Muscle of arm (tissue), 12 donors: ENCODE results near the gene EHD1. TPM values are rescaled to one million over a fixed set of nuclear protein-coding genes. Genes with fewer than 3 reads are reported as not detected.

Experiments used
- DNase-seq: peaks from one replicate; pipeline ENCODE4 v3.0.0-alpha.2; 2013
- polyA plus RNA-seq, 12 donors: library from polyadenylated mRNA; unstranded; fragments of 120-200 nt; gene quantifications; one replicate each; pipeline ENCODE4 v1.2.1, GENCODE V29; 2013; ENCODE audit not compliant: insufficient read length in 12 of 12

The EHD1 gene
- polyA plus RNA-seq, 12 donors, result 64.6 to 363 (median 85.9) TPM

- DNase-seq, result no peak
Observed at GRCh38 chr11:64802370-64803157, 75.9 kb downstream of the EHD1 start.

Other genes starting within 250 kb of the EHD1 start
- gene NRXN2, start 155.4 kb downstream of the EHD1 start, polyA plus RNA-seq, result 10 to 100 TPM in 11 of 12 donors, not detected in 1; 14.4 to 40.7 (median 22.2) TPM
- gene RASGRP2, start 134.5 kb downstream of the EHD1 start, polyA plus RNA-seq, result 10 to 100 TPM in 11 of 12 donors, not detected in 1; 19.3 to 55.3 (median 36.2) TPM
- 100 to 1,000 TPM in 7 of 12 donors, 10 to 100 TPM in 4, not detected in 1; 68.9 to 405 (median 157) TPM for gene PYGM, start 118.6 kb downstream of the EHD1 start, polyA plus RNA-seq
- 100 to 1,000 TPM in 11 of 12 donors, not detected in 1; 174 to 428 (median 247) TPM for gene SF1, start 100.1 kb downstream of the EHD1 start, polyA plus RNA-seq
- 10 to 100 TPM in 7 of 12 donors, 1 to 10 TPM in 4, not detected in 1; 6.5 to 23.7 (median 10.8) TPM for gene MAP4K2, start 75.4 kb downstream of the EHD1 start, polyA plus RNA-seq
- 10 to 100 TPM in 11 of 12 donors, not detected in 1; 15.8 to 56.3 (median 20.1) TPM for gene MEN1, start 68.1 kb downstream of the EHD1 start, polyA plus RNA-seq
- gene CDC42BPG, start 34.0 kb downstream of the EHD1 start, polyA plus RNA-seq, result 1 to 10 TPM in 5 of 12 donors, under 1 TPM in 6, not detected in 1; 0.40 to 8.6 (median 0.84) TPM
- 10 to 100 TPM in 6 of 12 donors, 1 to 10 TPM in 5, not detected in 1; 7.9 to 25.2 (median 10.0) TPM for gene ATG2A, start 38.6 kb upstream of the EHD1 start, polyA plus RNA-seq
- 10 to 100 TPM in 9 of 12 donors, 1 to 10 TPM in 2, not detected in 1; 9.6 to 14.2 (median 12.3) TPM for gene PPP2R5B, start 46.1 kb upstream of the EHD1 start, polyA plus RNA-seq
- under 1 TPM in 2 of 12 donors, not detected in 10; 0.30 to 0.39 TPM for gene GPHA2, start 57.3 kb upstream of the EHD1 start, polyA plus RNA-seq
- gene MAJIN, start 93.5 kb upstream of the EHD1 start, polyA plus RNA-seq, result not detected
- 1 to 10 TPM in 3 of 12 donors, under 1 TPM in 7, not detected in 2; 0.40 to 1.3 (median 0.79) TPM for gene BATF2, start 118.3 kb upstream of the EHD1 start, polyA plus RNA-seq
- 100 to 1,000 TPM in 1 of 12 donors, 10 to 100 TPM in 10, not detected in 1; 59.8 to 130 (median 72.3) TPM for gene ARL2, start 135.5 kb upstream of the EHD1 start, polyA plus RNA-seq
- 10 to 100 TPM in 11 of 12 donors, not detected in 1; 16.1 to 28.5 (median 20.4) TPM for gene SNX15, start 148.8 kb upstream of the EHD1 start, polyA plus RNA-seq
- 10 to 100 TPM in 6 of 12 donors, 1 to 10 TPM in 5, not detected in 1; 7.7 to 19.5 (median 10.4) TPM for gene SAC3D1, start 162.6 kb upstream of the EHD1 start, polyA plus RNA-seq
- 10 to 100 TPM in 2 of 12 donors, 1 to 10 TPM in 9, not detected in 1; 5.1 to 26.1 (median 7.8) TPM for gene NAALADL1, start 179.9 kb upstream of the EHD1 start, polyA plus RNA-seq
- gene CDCA5, start 205.4 kb upstream of the EHD1 start, polyA plus RNA-seq, result 10 to 100 TPM in 6 of 12 donors, 1 to 10 TPM in 5, not detected in 1; 7.1 to 15.8 (median 11.0) TPM
- gene ZFPL1, start 205.6 kb upstream of the EHD1 start, polyA plus RNA-seq, result 10 to 100 TPM in 11 of 12 donors, not detected in 1; 17.1 to 37.9 (median 21.0) TPM
- 100 to 1,000 TPM in 4 of 12 donors, 10 to 100 TPM in 7, not detected in 1; 83.5 to 141 (median 95.8) TPM for gene VPS51, start 217.6 kb upstream of the EHD1 start, polyA plus RNA-seq
- 10 to 100 TPM in 7 of 12 donors, 1 to 10 TPM in 4, not detected in 1; 6.1 to 59.2 (median 11.3) TPM for gene TM7SF2, start 233.3 kb upstream of the EHD1 start, polyA plus RNA-seq
- 1 to 10 TPM in 10 of 12 donors, not detected in 2; 2.6 to 6.6 (median 3.7) TPM for gene ZNHIT2, start 239.1 kb upstream of the EHD1 start, polyA plus RNA-seq
- 100 to 1,000 TPM in 11 of 12 donors, not detected in 1; 680 to 974 (median 806) TPM for gene FAU, start 243.5 kb upstream of the EHD1 start, polyA plus RNA-seq
- gene MRPL49, start 243.7 kb upstream of the EHD1 start, polyA plus RNA-seq, result 10 to 100 TPM in 11 of 12 donors, not detected in 1; 22.3 to 45.7 (median 25.1) TPM